ENCODE results near the gene IGF2R.
"Not testable (repeated sequence)": the region's sequence is repeated elsewhere in the genome, so short reads cannot be mapped to it uniquely, and the experiment has no call there.

The IGF2R gene

GRCh38 chr6:160102956-160103824 is 134.3 kb downstream of the IGF2R start:
- peak; percentile 40 for DNase-seq

DNA sequence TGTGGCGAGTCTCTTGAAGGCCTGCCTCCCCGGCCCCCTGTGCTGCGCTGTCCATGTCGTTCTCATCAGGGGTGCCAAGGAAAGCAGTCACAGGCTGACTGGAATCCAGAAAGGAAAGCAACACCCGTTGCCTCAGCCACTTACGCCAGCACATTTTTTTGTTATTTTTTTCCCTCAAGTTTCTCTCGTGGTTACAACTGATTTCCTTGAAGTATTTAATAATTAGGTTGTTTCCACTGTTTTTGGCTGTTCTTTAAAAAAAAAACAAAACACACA is 134.9 kb downstream of the IGF2R start:
- DNase-seq: no peak

GRCh38 chr6:160104821-160105517 is 136.1 kb downstream of the IGF2R start:
- DNase-seq: no peak

GRCh38 chr6:160106010-160106409 is 137.1 kb downstream of the IGF2R start:
- no peak for DNase-seq

GRCh38 chr6:160106701-160107100 is 137.8 kb downstream of the IGF2R start:
- no peak for DNase-seq

- DNase-seq: no peak
Observed at GRCh38 chr6:160108077-160108476, 139.2 kb downstream of the IGF2R start.

DNA sequence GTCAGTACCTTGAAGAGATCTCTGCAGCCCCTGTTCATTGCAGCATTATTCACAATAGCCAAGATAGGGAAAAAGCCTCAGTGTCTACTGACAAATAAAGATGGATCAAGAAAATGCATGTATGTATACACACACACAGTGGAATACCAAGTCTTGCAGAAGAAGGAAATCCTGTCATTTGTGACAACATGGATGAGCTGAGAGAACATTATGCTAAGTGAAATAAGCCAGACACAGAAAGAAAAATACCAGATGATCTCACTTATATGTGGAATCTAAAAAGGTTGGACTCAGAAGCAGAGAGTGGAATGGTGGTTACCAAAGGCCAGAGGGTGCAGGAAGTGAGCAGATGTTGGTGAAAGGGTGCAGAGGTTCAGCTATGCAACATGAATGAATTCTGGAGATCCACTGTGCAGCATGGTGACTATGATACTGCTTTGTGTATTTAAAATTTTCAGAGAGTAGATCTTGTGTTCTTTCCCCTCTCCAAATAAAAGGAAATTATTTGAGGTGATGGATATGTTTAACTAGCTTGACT is 141.8 kb downstream of the IGF2R start:
- peak; percentile 20 for DNase-seq

- DNase-seq: no peak
Observed at GRCh38 chr6:160111806-160112205, 142.9 kb downstream of the IGF2R start.

GRCh38 chr6:160112628-160113299 is 143.9 kb downstream of the IGF2R start:
- DNase-seq: no peak

DNA sequence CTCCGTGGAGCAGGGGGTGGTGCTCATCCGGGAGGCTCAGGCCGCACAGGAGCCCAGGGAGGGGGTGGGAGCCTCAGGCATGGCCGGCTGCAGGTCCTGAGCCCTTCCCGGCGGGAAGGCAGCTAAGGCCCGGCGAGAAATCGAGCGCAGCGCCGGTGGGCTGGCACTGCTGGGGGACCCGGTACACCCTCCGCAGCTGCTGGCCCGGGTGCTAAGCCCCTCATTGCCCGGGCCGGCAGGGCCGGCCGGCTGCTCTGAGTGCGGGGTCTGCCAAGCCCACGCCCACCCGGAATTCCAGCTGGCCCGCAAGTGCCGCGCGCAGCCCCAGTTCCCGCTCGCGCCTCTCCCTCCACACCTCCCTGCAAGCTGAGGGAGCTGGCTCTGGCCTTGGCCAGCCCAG is 145.7 kb downstream of the IGF2R start:
- DNase-seq: not testable (repeated sequence)

- DNase-seq: no peak
Observed at GRCh38 chr6:160115421-160115820, 146.5 kb downstream of the IGF2R start.

DNA sequence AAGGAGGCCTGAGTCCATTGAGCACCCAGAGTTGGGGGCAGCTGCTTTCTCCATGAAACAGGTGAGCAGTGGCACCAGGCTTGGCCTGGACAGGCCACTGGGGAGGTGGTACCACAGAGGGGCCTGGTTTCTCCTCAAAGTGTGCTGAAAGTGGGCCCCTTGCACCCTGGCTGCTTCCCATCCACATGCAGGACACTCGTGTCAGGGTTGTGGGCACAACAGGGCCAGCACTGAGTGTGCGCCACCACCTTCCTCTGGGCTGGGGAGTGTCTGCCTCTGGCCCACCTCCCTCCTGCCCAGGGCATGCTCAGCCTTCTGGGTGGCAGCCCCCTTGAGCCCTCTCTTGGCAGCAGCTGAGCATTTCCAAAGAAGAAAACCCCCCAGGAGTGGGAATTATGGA is 147.5 kb downstream of the IGF2R start:
- no peak for DNase-seq

GRCh38 chr6:160117137-160117536 is 148.3 kb downstream of the IGF2R start:
- DNase-seq: no peak

DNA sequence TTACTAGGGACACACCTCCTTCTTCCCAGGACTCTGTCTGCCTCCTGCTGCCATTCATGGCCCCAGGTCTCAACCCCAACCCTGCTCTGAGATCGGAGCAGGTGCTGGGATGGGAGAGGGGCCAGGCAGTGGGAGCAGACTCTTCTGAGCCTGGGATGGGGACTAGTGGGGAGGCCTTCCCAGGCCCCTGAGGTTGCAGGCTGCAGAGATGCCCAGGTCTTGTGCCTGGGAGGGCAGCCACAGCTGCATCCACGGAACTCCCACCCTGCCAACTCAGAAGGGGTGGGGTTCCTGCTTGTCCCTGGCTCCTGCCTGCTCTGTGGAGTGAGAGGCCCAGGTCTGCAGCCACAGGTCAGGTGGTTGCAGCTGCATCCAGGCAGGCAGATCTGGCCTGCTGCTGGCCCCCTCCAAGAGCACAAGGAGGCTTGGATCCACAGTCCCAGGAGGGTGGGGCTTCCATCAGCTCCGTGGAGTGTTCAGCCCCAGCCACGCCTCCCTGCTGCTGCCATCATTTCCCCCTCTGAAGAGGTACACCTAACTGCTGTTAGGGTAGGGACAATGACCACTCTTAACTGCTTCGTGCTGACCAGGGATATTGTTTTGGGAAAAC is 149.8 kb downstream of the IGF2R start:
- no peak for DNase-seq

DNA sequence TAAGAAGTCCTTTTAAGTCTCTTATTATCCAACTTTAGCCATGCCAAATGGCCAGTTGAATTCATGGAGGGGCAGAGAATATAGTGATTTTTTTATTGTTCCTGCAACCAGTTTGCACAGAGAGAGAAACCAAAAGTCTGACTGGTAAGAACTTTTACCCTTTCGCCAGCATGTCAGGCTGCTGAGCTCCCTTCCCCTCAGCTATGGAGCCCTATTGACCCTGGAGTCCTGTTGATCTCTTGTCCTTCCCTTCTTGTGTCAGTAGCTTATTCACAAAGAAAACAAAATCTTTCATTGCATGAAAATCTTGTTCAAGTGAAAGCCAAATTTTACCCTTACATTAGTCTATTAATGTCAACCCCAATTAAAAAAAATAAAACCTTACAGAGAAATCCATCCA is 151.2 kb downstream of the IGF2R start:
- DNase-seq: no peak

DNA sequence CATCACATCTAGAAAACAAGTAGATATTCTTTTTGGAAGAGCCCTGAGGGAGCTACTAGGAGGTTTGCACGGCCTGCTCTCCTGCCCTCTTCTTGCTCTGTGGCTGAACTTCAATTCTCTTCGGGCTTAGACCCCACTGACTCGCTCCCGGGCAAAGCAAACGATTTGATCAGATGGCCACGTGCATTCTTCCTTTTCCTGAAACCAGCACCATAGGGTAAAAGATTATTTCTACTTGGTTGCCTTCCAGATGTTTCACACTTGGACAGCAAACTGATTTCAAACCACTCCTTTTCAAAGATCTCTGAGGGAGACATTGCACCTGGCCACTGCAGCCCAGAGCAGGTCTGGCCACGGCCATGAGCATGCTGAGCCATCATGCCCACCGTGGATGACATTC is 152.7 kb downstream of the IGF2R start, which contains the start of gene SLC22A1:
SLC22A1 (plus strand) TSS at position 258 of the 400 bp plus-strand sequence; CDS start at position 379, 121 bp downstream.
- DNase-seq: no peak

GRCh38 chr6:160121981-160122380 is 153.1 kb downstream of the IGF2R start:
- no peak for DNase-seq

GRCh38 chr6:160122744-160123143 is 153.9 kb downstream of the IGF2R start:
- DNase-seq: no peak

DNA sequence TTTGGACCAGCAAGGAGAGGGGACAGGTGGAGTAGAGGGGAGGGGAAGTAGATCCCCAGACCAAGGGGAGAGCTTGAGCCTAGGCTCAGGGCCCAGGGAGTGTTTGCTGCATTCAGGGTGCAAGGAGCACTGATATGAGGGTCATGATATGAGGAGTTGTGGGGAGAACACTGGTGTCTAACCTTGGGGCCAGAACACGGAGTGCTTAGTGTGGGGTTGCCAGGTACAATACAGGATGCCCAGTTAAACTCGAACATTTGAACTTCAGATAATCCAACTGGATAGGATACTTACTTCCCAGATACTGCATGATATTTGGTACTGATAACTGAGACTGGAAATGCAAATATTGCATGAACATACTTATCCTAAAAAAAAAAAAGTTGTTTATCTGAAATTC is 155.1 kb downstream of the IGF2R start:
- DNase-seq: no peak

GRCh38 chr6:160124605-160125004 is 155.7 kb downstream of the IGF2R start:
- no peak for DNase-seq

DNA sequence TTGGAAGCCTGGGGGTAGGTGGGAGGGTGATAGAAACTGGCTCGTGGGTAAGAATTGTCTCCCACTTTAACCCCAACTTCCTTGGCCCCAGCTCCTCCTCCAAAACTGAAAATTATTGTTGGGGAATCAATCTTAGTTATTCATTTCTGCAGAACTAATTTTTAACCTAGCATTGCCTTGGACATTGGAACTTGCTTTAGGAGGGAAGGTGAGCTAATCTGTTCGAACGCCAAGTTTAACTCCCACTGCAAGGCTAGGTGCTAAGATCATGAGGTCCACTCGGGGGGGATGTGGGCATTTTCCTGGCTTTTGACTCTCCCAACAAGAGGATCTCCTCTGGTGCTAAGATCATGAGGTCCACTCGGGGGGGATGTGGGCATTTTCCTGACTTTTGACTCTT is 156.2 kb downstream of the IGF2R start:
- not testable (repeated sequence) for DNase-seq

DNA sequence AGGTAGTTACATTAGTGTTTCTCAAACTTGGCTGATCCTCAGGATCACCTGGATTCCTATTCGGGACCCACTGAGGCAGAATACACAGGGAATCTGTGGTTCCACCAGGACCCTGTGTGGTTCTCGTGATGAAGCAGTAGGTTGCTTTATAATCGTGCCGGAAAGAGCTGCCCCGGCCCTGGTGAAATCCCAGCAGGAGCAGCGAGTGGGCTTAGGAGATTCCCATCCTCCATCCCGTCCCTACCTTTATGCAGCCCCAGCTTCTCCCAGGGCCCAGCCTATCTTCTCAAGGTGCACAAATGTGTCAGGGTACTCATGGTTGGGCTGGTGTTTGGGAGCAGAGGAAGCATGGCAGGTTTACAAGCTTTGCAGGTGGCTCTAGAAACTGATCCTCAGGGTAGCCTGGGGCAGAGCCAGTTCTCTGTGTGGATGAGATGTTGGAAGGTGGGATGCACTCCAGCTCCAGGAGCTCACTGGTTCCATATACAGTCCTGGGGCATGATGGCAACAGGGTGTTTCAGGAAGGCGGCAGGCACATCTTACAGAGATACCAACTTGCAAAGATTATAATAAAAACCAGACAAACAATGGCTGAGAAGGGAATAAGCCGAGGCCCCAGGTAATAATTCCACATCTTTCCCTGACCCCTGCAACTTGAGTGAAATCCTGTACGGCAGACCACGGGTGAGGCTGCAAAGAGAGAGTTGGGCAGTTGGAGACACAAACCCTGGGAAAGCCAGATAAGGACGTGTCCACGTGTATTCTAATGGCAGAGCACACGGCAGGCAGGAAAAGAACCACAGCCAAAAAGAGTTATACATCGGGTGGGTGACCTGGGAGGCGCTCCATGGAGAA is 158.6 kb downstream of the IGF2R start:
- DNase-seq: no peak
